Superior temporal gyrus (tissue), 1 donor: ENCODE data around the gene PIM1.
A peak's percentile ranks its signal among the peaks of the same experiment; 100 is the strongest.
"Not testable (repeated sequence)": the region's sequence is repeated elsewhere in the genome, so short reads cannot be mapped to it uniquely, and the experiment has no call there.

Source experiments
- DNase-seq: peaks from one replicate; pipeline ENCODE4 v3.0.0-alpha.2; 2016; ENCODE audit errors: extremely low spot score

Gene PIM1

DNA sequence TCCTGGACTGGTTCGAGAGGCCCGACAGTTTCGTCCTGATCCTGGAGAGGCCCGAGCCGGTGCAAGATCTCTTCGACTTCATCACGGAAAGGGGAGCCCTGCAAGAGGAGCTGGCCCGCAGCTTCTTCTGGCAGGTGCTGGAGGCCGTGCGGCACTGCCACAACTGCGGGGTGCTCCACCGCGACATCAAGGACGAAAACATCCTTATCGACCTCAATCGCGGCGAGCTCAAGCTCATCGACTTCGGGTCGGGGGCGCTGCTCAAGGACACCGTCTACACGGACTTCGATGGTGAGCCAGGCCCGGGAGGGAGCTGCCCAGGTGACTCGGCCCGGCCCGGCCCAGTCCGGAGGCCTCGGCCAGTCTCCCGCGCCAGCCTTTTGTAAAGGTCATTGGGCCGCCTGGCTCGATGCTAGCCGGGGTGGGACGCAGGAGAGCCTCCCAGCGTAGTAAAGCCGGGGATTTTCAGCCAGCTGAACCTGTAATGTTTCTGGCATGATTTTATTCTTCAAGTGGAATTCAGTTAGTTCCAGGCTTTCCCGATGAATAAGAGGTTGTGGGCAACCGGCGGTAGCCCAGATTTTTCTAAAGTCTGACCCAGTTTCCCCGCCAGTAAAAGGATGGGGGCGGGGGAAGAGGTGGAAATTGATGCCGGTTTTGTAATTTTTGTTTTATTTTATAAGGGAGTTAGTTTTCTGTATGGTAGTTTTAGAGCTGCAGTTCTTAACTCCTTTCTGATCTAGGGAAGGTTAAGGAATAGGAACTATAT lies 1.4 kb downstream of the PIM1 start:
- DNase-seq = no peak

DNA sequence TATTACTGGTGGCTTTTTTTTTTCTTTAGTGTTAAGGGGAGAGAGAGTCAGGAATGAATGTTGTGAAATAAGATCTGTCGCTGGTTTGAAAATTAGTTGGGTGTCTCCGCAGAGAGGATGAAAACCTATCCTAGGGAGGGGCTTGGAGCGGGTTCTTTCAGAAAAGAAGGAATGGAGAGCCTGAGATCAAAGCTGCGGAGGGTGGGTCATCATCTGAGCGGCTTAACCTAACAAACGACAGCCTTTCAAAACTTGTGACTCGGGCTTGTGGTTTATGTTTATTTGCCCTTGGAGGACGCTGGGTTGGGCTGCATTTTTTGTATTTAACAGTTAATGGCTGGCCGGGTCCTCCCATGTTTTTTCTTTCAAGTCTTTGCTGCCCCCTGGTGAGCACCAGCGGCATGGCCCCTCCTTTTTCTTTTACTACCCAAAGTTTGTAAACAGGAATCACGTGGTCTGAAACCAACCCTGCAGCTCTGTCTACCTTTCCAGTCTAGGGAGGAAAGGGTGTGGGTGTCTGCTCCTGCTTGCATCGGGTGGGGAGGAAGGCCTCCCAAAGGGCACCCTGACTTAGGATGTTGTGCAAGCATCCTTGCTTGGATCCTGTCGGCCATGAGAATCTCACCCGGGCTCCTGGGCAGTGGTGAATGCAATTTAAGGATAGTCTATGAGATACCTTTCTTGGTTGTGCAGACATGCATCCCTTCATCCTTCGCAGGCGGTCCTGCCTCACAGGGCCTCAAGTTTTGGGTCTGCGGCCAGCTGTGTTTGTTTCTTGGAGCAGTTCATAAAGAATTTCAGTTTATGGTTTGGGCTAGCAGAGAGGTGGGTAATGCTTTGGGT lies 2.2 kb downstream of the PIM1 start:
- peak; percentile 98 for DNase-seq

DNA sequence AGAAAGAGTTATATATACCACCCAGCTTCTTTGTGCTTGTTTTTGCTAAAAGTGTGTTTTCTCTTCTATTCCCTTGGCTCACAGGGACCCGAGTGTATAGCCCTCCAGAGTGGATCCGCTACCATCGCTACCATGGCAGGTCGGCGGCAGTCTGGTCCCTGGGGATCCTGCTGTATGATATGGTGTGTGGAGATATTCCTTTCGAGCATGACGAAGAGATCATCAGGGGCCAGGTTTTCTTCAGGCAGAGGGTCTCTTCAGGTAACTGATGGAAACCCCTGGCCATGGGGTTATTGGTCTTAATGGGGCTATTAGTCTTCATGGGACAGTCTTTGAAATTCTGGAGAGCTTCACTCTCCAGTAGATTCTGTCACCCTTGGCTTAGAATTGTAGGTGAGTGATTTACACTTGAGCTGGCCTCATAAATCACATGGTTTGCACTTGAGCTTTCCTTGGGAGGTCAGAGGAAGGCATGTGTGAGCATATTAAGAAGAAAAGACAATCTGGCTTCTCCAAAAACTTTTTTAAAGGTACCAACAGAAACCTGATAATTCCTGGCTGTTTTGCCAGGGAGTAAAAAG lies 3.0 kb downstream of the PIM1 start:
- DNase-seq = peak; percentile 6

DNA sequence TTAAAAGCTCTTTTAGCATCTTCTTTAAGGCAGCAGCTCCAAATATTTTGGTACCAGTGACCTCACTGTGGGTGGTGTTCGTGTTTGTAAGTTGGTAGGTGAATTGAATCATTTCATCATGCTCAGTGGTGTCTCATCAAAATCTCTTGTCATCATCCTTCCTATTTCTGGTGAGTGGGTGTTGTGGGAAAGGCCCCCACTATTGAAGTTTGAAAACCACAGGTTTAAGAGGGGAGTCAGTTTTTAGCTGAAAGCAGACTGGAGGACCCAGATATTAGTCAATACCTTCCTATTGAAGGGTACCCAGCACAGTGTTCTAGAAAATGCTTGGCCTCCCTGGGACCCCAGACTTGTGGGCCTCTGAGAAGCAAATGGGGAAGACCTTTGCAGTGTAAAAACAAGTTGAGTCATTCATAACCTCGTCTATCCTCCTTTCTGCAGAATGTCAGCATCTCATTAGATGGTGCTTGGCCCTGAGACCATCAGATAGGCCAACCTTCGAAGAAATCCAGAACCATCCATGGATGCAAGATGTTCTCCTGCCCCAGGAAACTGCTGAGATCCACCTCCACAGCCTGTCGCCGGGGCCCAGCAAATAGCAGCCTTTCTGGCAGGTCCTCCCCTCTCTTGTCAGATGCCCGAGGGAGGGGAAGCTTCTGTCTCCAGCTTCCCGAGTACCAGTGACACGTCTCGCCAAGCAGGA lies 3.7 kb downstream of the PIM1 start:
- peak; percentile 6 for DNase-seq

DNA sequence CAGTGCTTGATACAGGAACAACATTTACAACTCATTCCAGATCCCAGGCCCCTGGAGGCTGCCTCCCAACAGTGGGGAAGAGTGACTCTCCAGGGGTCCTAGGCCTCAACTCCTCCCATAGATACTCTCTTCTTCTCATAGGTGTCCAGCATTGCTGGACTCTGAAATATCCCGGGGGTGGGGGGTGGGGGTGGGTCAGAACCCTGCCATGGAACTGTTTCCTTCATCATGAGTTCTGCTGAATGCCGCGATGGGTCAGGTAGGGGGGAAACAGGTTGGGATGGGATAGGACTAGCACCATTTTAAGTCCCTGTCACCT lies 4.2 kb downstream of the PIM1 start:
- peak; percentile 1 for DNase-seq

DNA sequence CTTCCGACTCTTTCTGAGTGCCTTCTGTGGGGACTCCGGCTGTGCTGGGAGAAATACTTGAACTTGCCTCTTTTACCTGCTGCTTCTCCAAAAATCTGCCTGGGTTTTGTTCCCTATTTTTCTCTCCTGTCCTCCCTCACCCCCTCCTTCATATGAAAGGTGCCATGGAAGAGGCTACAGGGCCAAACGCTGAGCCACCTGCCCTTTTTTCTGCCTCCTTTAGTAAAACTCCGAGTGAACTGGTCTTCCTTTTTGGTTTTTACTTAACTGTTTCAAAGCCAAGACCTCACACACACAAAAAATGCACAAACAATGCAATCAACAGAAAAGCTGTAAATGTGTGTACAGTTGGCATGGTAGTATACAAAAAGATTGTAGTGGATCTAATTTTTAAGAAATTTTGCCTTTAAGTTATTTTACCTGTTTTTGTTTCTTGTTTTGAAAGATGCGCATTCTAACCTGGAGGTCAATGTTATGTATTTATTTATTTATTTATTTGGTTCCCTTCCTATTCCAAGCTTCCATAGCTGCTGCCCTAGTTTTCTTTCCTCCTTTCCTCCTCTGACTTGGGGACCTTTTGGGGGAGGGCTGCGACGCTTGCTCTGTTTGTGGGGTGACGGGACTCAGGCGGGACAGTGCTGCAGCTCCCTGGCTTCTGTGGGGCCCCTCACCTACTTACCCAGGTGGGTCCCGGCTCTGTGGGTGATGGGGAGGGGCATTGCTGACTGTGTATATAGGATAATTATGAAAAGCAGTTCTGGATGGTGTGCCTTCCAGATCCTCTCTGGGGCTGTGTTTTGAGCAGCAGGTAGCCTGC lies 4.8 kb downstream of the PIM1 start:
- peak; percentile 6 for DNase-seq

DNA sequence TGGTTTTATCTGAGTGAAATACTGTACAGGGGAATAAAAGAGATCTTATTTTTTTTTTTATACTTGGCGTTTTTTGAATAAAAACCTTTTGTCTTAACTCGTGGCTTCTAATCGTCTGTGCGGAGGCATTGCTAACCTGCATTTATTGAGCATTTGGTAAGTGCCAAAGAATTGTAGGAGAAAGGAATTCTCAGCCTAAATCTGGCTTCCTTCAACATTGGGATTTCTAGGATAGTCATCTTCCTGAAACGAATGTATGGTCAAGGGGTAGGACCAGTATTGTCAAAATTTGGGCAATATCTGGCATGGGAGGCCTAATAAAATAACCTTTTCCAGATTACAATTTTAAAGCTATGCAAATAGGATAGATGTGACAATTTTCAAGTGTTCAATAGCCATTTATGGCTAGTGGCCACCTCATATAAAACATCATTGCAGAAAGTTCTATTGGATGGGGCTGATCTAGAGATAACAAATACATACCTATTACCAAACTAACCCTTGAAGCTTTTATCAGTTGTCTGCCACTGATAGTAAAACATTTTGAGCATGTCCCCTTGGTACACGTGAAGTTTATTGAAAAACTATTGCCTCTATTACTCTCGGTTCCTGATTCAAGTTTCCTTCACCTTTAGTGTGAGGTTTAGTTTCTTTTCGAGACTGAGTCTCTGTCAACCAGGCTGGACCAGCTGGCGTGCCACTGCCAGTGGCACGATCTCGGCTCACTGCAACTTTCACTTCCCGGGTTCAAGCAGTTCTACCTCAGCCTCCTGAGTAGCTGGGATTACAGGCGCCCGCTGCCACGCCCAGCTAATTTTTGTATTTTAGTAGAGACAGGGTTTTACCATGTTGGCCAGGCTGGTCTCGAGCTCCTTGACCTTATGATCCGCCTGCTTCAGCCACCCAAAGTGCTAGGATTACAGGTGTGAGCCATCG lies 5.6 kb downstream of the PIM1 start:
- DNase-seq = peak; percentile 11

DNA sequence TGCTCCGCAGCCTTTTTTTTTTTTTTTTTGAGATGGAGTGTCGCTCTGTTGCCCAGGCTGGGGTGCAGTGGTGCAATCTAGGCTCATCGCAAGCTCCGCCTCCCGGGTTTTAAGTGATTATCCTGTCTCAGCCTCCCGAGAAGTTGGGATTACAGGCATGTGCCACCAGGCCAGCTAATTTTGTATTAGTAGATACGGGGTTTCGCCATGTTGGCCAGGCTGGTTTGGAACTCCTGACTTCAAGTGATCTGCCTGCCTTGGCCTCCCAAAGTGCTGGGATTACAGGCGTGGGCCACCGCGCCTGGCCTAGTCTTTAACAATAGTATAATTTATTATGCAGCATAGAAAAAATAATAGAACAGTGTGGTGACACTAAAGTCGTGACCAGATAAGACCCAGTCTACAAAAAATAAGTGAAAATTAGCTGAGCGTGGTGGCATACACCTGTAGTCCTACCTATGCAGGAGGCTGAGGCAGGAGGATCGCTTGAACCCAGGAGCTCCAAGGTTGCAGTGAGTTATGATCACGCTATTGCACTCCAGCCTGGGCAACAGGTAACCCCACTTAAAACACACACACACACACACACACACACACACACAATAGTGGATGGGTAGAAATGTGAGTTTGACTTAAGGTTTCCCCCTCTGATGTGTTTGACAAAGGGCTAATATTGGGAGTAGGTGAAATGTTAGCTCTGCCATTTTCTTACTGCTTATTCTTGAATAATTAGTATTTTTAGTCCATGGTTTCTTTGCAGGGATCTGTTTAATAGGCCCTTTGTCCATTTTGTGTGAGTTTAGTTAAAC lies 6.5 kb downstream of the PIM1 start:
- no peak for DNase-seq

DNA sequence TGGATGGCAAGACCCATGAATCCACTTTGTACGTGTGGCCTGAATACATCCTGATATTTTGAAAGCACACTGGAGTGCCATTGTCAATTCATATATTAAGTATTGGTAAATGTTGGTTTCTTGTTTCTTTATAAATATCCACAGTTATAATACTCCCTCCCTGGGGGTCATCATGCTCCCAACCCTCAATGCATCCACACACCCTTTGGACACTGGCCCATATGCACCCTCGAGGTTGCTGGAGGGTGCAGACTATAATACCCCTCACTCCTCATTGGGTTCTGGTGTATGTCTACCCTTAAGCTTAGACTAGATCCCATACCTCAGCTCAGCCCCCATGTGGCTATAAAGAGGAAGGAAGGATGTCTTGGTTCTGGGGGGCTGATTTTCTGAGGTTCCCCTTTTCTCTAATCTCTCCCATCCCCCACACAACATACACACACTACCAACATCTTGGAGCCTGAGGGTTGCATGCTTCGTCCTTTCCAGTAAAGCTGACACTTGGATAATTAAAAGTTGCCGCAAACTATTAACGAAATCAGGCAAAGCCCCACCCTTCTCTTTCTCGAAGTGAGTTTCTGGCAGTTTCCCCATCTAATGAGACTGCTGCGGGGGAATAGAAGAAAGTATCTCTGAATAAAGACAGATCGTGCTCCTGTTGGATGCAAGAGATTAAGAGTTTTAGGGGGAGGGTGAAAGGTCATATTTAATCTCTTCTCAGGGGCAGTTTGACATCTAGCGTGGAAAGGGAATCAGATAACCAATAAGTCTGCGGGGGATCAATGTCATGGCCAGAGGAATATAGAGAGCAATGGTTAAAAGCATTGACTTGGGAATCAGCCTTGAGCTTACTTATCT lies 7.4 kb downstream of the PIM1 start:
- DNase-seq = no peak

DNA sequence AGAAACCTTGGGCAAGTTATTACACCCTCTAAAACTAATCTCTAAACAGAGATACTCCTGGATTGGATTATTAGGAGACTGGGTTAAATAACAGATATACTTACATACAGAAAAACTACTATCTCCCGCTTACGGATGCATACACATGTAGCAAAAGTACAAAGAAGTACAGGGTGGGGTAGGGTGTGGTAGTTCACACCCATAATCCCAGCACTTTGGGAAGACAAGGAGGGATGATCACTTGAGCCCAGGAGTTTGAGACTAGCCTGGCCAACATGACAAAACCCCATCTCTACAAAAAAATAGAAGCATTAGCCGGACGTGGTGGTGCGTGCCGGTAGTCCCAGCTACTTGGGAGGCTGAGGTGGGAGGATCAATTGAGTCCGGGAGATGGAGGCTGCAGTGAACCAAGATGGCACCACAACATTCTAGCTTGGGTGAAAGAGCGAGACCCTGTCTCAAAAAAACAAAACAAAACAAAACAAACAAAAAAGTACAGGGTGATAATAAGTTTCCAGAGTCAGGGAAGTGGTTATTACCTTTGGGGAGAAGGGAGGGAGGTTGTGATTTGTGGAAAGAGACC lies 8.1 kb downstream of the PIM1 start:
- DNase-seq = no peak

DNA sequence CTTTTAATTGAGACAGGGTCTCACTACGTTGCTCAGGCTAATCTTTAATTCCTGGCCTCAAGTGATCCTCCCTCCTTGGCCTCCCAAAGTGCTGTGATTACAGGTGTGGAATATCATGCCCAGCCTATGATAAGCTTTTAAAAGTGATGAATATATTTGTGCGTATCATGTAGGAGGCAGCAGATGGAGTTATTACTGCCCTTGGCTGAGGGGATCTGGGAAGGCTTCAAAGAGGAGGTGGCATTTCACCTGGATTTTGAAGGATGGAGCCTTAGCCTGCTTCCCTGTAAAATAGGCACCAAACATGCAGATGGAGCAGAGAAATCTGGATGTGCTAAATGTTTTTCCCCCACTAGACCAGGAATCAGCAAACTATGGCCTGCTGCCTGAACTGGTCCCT lies 10.1 kb downstream of the PIM1 start:
- no peak for DNase-seq

DNA sequence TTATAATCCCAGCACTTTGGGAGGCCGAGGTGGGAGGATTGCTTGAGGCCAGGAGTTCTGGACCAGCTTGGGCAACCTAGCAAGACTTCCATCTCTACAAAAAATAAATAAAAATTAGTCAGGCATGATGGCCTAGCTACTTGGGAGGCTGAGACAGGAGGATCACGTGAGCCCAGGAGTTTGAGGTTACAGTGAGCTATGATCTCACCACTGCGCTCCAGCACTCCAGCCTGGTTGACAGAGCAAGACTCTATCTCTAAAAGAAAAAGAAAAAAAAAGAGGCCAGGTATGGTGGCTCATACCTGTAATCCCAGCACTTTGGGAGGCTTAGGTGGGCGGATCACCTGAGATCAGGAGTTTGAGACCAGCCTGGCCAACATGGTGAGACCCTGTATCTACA lies 10.7 kb downstream of the PIM1 start:
- DNase-seq = not testable (repeated sequence)

DNA sequence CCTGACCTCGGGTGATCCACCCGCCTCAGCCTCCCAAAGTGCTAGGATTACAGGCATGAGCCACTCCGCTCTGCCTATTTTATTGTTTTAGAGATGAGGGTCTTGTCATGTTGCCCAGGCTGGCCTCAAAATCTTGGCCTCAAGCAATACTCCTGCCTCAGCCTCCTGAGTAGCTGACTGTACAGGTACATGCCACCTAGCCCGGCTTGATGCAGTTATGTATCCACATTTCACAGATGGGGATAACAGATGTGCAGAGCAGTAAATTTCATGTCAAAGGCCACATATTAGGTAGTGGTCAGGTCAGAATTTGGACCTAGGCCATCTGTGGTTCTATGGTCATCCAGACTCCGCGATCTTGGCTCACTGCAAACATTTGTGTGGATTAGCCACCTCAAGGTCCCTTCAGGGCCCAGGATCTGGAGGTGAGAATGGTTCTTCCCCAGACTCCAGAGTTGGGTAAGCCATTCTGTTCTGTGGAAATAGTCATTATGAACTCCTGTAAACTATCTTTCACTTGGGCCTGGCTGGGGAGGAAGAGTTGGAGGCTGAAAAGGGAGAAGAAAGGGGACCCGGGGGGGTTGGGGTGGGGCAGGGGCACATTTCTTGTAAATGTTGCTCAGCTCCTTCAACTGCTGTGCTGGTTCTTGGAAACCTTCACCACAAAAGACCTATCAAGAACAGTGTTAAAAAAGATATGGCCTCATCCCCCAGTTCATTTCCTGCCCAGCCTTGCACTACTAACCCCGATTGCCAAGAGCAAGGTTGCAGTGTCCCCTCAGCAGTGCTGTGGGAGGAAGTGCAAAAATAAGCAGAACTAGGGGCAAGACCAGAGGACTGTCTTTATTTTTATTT lies 13.0 kb downstream of the PIM1 start:
- no peak for DNase-seq

DNA sequence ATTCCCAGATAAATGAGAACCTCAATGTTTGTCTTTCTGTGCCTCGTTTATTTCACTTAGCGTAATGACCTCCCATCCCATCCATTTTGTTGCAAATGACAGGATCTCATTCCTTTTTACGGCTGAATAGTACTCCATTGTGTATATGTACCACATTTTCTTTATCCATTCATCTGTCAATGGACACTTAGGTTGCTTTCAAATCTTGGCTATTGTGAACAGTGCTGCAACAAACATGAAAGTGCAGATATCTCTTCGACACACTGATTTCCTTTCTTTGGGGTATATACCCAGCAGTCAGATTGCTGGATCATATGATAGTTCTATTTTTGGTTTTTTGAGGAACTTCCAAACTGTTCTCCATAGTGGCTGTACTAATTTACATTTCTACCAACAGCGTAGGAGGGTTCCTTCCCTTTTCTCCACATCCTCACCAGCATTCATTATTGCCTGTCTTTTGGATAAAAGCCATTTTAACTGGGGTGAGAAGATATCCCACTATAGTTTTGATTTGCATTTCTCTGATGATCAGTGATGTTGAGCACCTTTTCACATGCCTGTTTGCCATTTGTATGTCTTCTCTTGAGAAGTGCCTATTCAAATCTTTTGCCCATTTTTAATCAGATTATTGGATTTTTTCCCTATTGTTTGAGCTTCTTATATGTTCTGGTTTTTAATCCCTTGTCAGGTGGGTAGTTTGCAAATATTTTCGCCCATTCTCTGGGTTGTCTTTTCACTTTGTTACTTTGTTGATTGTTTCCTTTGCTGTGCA lies 16.2 kb downstream of the PIM1 start:
- DNase-seq = not testable (repeated sequence)

DNA sequence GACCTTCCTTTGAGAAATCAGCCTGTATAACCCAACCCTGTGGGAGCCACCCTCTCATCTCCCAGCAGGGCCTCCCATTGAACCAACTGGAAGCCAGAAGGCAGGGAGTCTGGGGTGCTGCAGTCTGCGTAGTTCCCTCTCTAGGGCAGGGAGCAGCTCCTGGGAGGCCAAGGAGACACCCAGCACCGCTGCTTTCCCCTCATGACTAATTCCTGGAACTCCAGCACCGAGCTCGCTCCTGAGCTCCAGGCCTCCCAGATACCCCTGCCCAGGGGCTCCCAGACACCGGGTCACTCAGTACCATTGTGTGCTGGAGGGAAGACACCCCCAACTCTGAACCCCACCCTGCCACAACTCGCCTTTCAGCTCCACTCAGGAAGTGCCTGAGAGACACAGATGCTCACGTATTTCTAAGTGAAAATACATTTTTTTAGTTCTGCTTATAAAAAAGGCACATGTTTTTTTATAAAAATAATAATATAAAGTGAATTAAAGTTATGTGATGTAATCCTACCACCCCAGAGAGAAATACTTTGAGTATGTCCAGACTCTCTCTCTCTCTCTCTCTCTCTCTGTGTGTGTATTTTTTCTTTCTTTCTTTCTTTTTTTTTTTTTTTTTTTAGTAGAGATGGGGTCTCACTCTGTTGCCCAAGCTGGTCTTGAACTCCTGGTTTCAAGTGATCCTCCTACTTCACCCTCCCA lies 17.5 kb downstream of the PIM1 start:
- no peak for DNase-seq
